SK-N-SH (cell line): Measurements from ENCODE around the gene KLF7. TPM values are rescaled to one million over a fixed set of nuclear protein-coding genes. Genes with fewer than 3 reads are reported as not detected.
A peak's percentile ranks its signal among the peaks of the same experiment; 100 is the strongest.

Experiments
- CTCF ChIA-PET: fragments of 300-600, 350-600 bp; formaldehyde crosslinking; extraction: SDS; loops from one replicate; lab custom pipeline; 2021; lab: Yijun Ruan, JAX
- POLR2A ChIA-PET: fragments of 350-600 bp; sonication (Branson Sonifier 250); formaldehyde crosslinking; extraction: SDS; loops from one replicate; lab custom pipeline; 2020; ENCODE audit warnings: antibody characterized with exemption, inconsistent platforms; lab: Yijun Ruan, JAX
- DNase-seq: peaks from one replicate; pipeline ENCODE4 v3.0.0; 2012
- H2AFZ ChIP-seq: fragments of 200-600 bp; sonication (generic); 2 replicates; pipeline ENCODE4 v1.8.1; 2016; ENCODE audit warnings: antibody characterized with exemption, mild to moderate bottlenecking, low read depth
- H3F3A ChIP-seq: fragments of 200-600 bp; sonication (generic); replicated peaks from 2 replicates; pipeline ENCODE3; 2016; ENCODE audit warnings: antibody characterized with exemption, mild to moderate bottlenecking; ENCODE audit not compliant: insufficient read depth
- H3K27ac ChIP-seq, 2 experiments: fragments of 200-500 bp in 1 of 2; fragments of 200-600 bp in 1 of 2; sonication (Bioruptor generic) in 1 of 2; sonication (generic), shearing (Covaris generic) in 1 of 2; 2 replicates each; pipeline versions ENCODE4 v1.5.1 to v1.6.1; 2014 to 2016; ENCODE audit warnings: low read depth in 2 of 2, inconsistent platforms in 1 of 2, low read length in 1 of 2, mild to moderate bottlenecking in 1 of 2, mixed read lengths in 1 of 2
- H3K27me3 ChIP-seq: fragments of 200-600 bp; sonication (generic), shearing (Covaris generic); 2 replicates; pipeline ENCODE4 v1.6.1; 2016; ENCODE audit warnings: mixed run types; ENCODE audit not compliant: insufficient read depth
- H3K36me3 ChIP-seq, 2 experiments: fragments of 200-500 bp in 1 of 2; fragments of 200-600 bp in 1 of 2; sonication (Bioruptor generic) in 1 of 2; sonication (generic) in 1 of 2; replicated peaks in 1 of 2; 2 replicates each; pipeline versions ENCODE3 to v1.5.1; 2014 to 2016; ENCODE audit warnings: low read length in 1 of 2, mild to moderate bottlenecking in 1 of 2; ENCODE audit not compliant: insufficient read depth in 2 of 2, control insufficient read depth in 1 of 2
- H3K4me1 ChIP-seq, 2 experiments: fragments of 200-500 bp in 1 of 2; fragments of 200-600 bp in 1 of 2; sonication (Bioruptor generic) in 1 of 2; sonication (generic), shearing (Covaris generic) in 1 of 2; 2 replicates each; pipeline versions ENCODE4 v1.5.1 to v1.6.1; 2014 to 2016; ENCODE audit warnings: low read depth in 1 of 2, low read length in 1 of 2, mixed run types in 1 of 2; ENCODE audit not compliant: insufficient read depth in 2 of 2, control insufficient read depth in 1 of 2
- H3K4me2 ChIP-seq: fragments of 200-600 bp; sonication (generic), shearing (Covaris generic); 2 replicates; pipeline ENCODE4 v1.6.1; 2017; ENCODE audit warnings: mixed run types
- H3K4me3 ChIP-seq, 2 experiments: fragments of 200-500 bp in 1 of 2; fragments of 200-600 bp in 1 of 2; sonication (Bioruptor generic) in 1 of 2; sonication (generic), shearing (Covaris generic) in 1 of 2; 2 replicates each; pipeline versions ENCODE4 v1.5.1 to v1.8.1; 2014 to 2016; ENCODE audit warnings: low read depth in 2 of 2, inconsistent platforms in 1 of 2, low read length in 1 of 2, mild to moderate bottlenecking in 1 of 2, mixed read lengths in 1 of 2, moderate library complexity in 1 of 2
- H3K79me2 ChIP-seq: fragments of 200-600 bp; sonication (generic); 2 replicates; pipeline ENCODE4 v1.8.1; 2017; ENCODE audit warnings: mild to moderate bottlenecking; ENCODE audit not compliant: insufficient read depth
- H3K9ac ChIP-seq: fragments of 200-600 bp; sonication (generic); 2 replicates; pipeline ENCODE4 v1.6.1; 2017; ENCODE audit warnings: mixed run types
- H3K9me2 ChIP-seq: fragments of 200-600 bp; sonication (generic); 2 replicates; pipeline ENCODE4 v1.6.1; 2017; ENCODE audit warnings: mixed run types
- H3K9me3 ChIP-seq: fragments of 200-600 bp; sonication (generic); 2 replicates; pipeline ENCODE4 v1.6.1; 2017; ENCODE audit warnings: mixed run types, mild to moderate bottlenecking, moderate library complexity
- H4K20me1 ChIP-seq: fragments of 200-600 bp; sonication (generic); 2 replicates; pipeline ENCODE4 v1.6.1; 2017; ENCODE audit warnings: mild to moderate bottlenecking, mixed run types; ENCODE audit not compliant: insufficient read depth
- ELF1 ChIP-seq: IDR thresholded peaks from 2 replicates; pipeline ENCODE4 v1.4.0; 2012
- EZH2phosphoT487 ChIP-seq: fragments of 200-600 bp; sonication (generic); IDR thresholded peaks from 2 replicates; pipeline ENCODE4 v1.6.1; 2017; ENCODE audit warnings: low read depth, mixed run types, mild to moderate bottlenecking, antibody characterized with exemption, moderate library complexity, borderline replicate concordance
- FOSL2 ChIP-seq: IDR thresholded peaks from 2 replicates; pipeline ENCODE4 v1.4.0; 2012; ENCODE audit warnings: low read depth, mild to moderate bottlenecking, moderate library complexity, borderline replicate concordance
- FOXJ3 ChIP-seq: sonication (generic); formaldehyde crosslinking; IDR thresholded peaks from 2 replicates; pipeline ENCODE4 v1.5.1; 2020; ENCODE audit warnings: mild to moderate bottlenecking, missing genetic modification reagents
- FOXM1 ChIP-seq: IDR thresholded peaks from 2 replicates; pipeline ENCODE4 v1.4.0; 2012; ENCODE audit warnings: low read depth, mild to moderate bottlenecking
- GATA2 ChIP-seq: sonication (generic); formaldehyde crosslinking; IDR thresholded peaks from 2 replicates; pipeline ENCODE4 v1.5.0; 2020; ENCODE audit warnings: mild to moderate bottlenecking, missing genetic modification reagents
- JUND ChIP-seq: IDR thresholded peaks from 2 replicates; pipeline ENCODE4 v1.4.0; 2012
- MAX ChIP-seq: IDR thresholded peaks from 2 replicates; pipeline ENCODE4 v1.4.0; 2012; ENCODE audit warnings: low read depth
- MEF2A ChIP-seq: IDR thresholded peaks from 2 replicates; pipeline ENCODE4 v1.4.0; 2012; ENCODE audit warnings: low read depth, borderline replicate concordance
- MXI1 ChIP-seq: IDR thresholded peaks from 2 replicates; pipeline ENCODE4 v1.6.1; 2012; ENCODE audit warnings: mild to moderate bottlenecking, low read depth, low read length, improper control_type of control experiment
- NFIC ChIP-seq: IDR thresholded peaks from 2 replicates; pipeline ENCODE4 v1.4.0; 2012; ENCODE audit warnings: borderline replicate concordance
- NRF1 ChIP-seq: IDR thresholded peaks from 2 replicates; pipeline ENCODE4 v1.6.1; 2012; ENCODE audit warnings: low read depth, mild to moderate bottlenecking, low read length
- POLR2AphosphoS5 ChIP-seq: IDR thresholded peaks from 2 replicates; pipeline ENCODE4 v1.6.1; 2012; ENCODE audit warnings: low read depth, low read length
- RCOR1 ChIP-seq: fragments of 150-350 bp; IDR thresholded peaks from 2 replicates; pipeline ENCODE4 v1.6.1; 2017; ENCODE audit warnings: antibody characterized with exemption, low read length
- RXRA ChIP-seq: IDR thresholded peaks from 2 replicates; pipeline ENCODE4 v1.4.0; 2012; ENCODE audit warnings: low read depth, mild to moderate bottlenecking, borderline replicate concordance
- SIN3A ChIP-seq: IDR thresholded peaks from 2 replicates; pipeline ENCODE4 v1.6.1; 2012; ENCODE audit warnings: low read depth, mild to moderate bottlenecking, low read length, moderate library complexity, borderline replicate concordance
- TAF1 ChIP-seq: IDR thresholded peaks from 2 replicates; pipeline ENCODE4 v1.6.1; 2012; ENCODE audit warnings: low read depth, mild to moderate bottlenecking, low read length, moderate library complexity, borderline replicate concordance
- TCF12 ChIP-seq: IDR thresholded peaks from 2 replicates; pipeline ENCODE4 v1.4.0; 2012
- YY1 ChIP-seq: IDR thresholded peaks from 2 replicates; pipeline ENCODE4 v1.4.0; 2012; ENCODE audit warnings: low read depth, mild to moderate bottlenecking
- WGBS: methylation state at CpG from one replicate; pipeline ENCODE4 v1.1.6; 2017; ENCODE audit warnings: low lambda C conversion rate; 5-methylcytosine and 5-hydroxymethylcytosine counted together
- polyA plus RNA-seq, 3 experiments: library from polyadenylated mRNA; depleted of rRNA; stranded (reverse); fragments of >200 nt; gene quantifications; 2 replicates each; pipeline ENCODE4 v1.2.3, GENCODE V29; 2012
- TF ChIP-seq, protein P1 (sequence below): IDR thresholded peaks from 2 replicates; pipeline ENCODE4 v1.6.1; 2012; ENCODE audit warnings: mild to moderate bottlenecking, low read depth, low read length, moderate library complexity
- TF ChIP-seq, protein P2 (sequence below): fragments of 200-600 bp; sonication (generic); IDR thresholded peaks from 2 replicates; pipeline ENCODE4 v1.6.1; 2017; ENCODE audit warnings: antibody characterized with exemption, mild to moderate bottlenecking, moderate library complexity
- TF ChIP-seq, protein P3 (sequence below): IDR thresholded peaks from 2 replicates; pipeline ENCODE4 v1.4.0; 2012; ENCODE audit warnings: low read depth, borderline replicate concordance

Gene KLF7
- polyA plus RNA-seq, 1 of the 3 experiments (the other 2 are of a cell fraction), result 7.5 TPM

GRCh38 chr2:207093234-207093633, 72.5 kb downstream of the KLF7 start:
- H3K27ac ChIP-seq, result peak overlapping the region in 1 of 2 experiments; percentile 99; a peak in 1 of 4 replicates
- H3K9me2 ChIP-seq, result no peaks in the 10 kb centered on the region
- H3K79me2 ChIP-seq, result peaks cover 98% of the 10 kb centered on the region
- H3K9ac ChIP-seq, result no peak overlapping the region
- no peak for DNase-seq
- H3K4me2 ChIP-seq, result no peak overlapping the region
- no peak overlapping the region for H3K4me3 ChIP-seq
- peaks cover 20 to 61% of the 10 kb centered on the region in 2 experiments for H3K36me3 ChIP-seq
- H3K9me3 ChIP-seq, result no peaks in the 10 kb centered on the region
- H2AFZ ChIP-seq, result no peak overlapping the region
- no peaks in the 10 kb centered on the region for H3K27me3 ChIP-seq
- H3F3A ChIP-seq, result no peaks in the 10 kb centered on the region
- no peak for TF ChIP-seq TAF1
- no peak for TF ChIP-seq POLR2AphosphoS5
- no peak for TF ChIP-seq FOXJ3 (CRISPR knock-in tag)
- no peak for TF ChIP-seq MAX
- no peak for TF ChIP-seq JUND
- TF ChIP-seq, protein P1, sequence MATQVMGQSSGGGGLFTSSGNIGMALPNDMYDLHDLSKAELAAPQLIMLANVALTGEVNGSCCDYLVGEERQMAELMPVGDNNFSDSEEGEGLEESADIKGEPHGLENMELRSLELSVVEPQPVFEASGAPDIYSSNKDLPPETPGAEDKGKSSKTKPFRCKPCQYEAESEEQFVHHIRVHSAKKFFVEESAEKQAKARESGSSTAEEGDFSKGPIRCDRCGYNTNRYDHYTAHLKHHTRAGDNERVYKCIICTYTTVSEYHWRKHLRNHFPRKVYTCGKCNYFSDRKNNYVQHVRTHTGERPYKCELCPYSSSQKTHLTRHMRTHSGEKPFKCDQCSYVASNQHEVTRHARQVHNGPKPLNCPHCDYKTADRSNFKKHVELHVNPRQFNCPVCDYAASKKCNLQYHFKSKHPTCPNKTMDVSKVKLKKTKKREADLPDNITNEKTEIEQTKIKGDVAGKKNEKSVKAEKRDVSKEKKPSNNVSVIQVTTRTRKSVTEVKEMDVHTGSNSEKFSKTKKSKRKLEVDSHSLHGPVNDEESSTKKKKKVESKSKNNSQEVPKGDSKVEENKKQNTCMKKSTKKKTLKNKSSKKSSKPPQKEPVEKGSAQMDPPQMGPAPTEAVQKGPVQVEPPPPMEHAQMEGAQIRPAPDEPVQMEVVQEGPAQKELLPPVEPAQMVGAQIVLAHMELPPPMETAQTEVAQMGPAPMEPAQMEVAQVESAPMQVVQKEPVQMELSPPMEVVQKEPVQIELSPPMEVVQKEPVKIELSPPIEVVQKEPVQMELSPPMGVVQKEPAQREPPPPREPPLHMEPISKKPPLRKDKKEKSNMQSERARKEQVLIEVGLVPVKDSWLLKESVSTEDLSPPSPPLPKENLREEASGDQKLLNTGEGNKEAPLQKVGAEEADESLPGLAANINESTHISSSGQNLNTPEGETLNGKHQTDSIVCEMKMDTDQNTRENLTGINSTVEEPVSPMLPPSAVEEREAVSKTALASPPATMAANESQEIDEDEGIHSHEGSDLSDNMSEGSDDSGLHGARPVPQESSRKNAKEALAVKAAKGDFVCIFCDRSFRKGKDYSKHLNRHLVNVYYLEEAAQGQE, result no peak
- no peak for TF ChIP-seq YY1
- TF ChIP-seq, protein P2, sequence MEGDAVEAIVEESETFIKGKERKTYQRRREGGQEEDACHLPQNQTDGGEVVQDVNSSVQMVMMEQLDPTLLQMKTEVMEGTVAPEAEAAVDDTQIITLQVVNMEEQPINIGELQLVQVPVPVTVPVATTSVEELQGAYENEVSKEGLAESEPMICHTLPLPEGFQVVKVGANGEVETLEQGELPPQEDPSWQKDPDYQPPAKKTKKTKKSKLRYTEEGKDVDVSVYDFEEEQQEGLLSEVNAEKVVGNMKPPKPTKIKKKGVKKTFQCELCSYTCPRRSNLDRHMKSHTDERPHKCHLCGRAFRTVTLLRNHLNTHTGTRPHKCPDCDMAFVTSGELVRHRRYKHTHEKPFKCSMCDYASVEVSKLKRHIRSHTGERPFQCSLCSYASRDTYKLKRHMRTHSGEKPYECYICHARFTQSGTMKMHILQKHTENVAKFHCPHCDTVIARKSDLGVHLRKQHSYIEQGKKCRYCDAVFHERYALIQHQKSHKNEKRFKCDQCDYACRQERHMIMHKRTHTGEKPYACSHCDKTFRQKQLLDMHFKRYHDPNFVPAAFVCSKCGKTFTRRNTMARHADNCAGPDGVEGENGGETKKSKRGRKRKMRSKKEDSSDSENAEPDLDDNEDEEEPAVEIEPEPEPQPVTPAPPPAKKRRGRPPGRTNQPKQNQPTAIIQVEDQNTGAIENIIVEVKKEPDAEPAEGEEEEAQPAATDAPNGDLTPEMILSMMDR, result no peak
- TF ChIP-seq, all 33 proteins: peak for 0
- CTCF ChIA-PET, result no interaction called here
- POLR2A ChIA-PET, result interaction anchor here (0.7 kb wide), 1 partner anchor 97 kb away, joined by 3 read pairs; no protein-coding TSS in a partner anchor
- peaks cover 77% of the 10 kb centered on the region for H4K20me1 ChIP-seq
- H3K4me1 ChIP-seq, result peaks cover 6 to 40% of the 10 kb centered on the region in 2 experiments; a peak in 3 of 4 replicates
- WGBS, result 91% methylated on average over 6 of the region's 6 CpGs

- Histone ChIP-seq H3K27ac (peak overlapping the region in 1 of 2 experiments; percentile 99; a peak in 2 of 4 replicates), H3F3A (no peaks in the 10 kb centered on the region), H3K27me3 (no peaks in the 10 kb centered on the region), H3K79me2 (peaks cover 98% of the 10 kb centered on the region), H3K4me2 (no peak overlapping the region), H4K20me1 (peaks cover 78% of the 10 kb centered on the region), H3K4me3 (no peak overlapping the region), H3K4me1 (peaks cover 6 to 44% of the 10 kb centered on the region in 2 experiments; a peak in 3 of 4 replicates), H3K9ac (no peak overlapping the region), H3K36me3 (peaks cover 17 to 58% of the 10 kb centered on the region in 2 experiments), H3K9me3 (no peaks in the 10 kb centered on the region), H3K9me2 (no peaks in the 10 kb centered on the region), H2AFZ (no peak overlapping the region)
- ChIA-PET POLR2A (interaction anchor here (0.7 kb wide), 1 partner anchor 97 kb away, joined by 3 read pairs; no protein-coding TSS in a partner anchor), CTCF (no interaction called here)
- DNase-seq, result no peak
- TF ChIP-seq FOSL2, result no peak
- TF ChIP-seq MAX, result no peak
- no peak for TF ChIP-seq RCOR1
- no peak for TF ChIP-seq RXRA
- no peak for TF ChIP-seq TCF12
- no peak for TF ChIP-seq ELF1
- no peak for TF ChIP-seq FOXM1
- TF ChIP-seq NRF1, result no peak
- no peak for TF ChIP-seq YY1
- no peak for TF ChIP-seq GATA2 (CRISPR knock-in tag)
- TF ChIP-seq, protein P3, sequence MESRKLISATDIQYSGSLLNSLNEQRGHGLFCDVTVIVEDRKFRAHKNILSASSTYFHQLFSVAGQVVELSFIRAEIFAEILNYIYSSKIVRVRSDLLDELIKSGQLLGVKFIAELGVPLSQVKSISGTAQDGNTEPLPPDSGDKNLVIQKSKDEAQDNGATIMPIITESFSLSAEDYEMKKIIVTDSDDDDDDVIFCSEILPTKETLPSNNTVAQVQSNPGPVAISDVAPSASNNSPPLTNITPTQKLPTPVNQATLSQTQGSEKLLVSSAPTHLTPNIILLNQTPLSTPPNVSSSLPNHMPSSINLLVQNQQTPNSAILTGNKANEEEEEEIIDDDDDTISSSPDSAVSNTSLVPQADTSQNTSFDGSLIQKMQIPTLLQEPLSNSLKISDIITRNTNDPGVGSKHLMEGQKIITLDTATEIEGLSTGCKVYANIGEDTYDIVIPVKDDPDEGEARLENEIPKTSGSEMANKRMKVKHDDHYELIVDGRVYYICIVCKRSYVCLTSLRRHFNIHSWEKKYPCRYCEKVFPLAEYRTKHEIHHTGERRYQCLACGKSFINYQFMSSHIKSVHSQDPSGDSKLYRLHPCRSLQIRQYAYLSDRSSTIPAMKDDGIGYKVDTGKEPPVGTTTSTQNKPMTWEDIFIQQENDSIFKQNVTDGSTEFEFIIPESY, result no peak
- no peak for TF ChIP-seq EZH2phosphoT487
- TF ChIP-seq MXI1, result no peak
- no peak for TF ChIP-seq NFIC
- TF ChIP-seq SIN3A, result no peak
- TF ChIP-seq MEF2A, result no peak
These were observed 72.9 kb downstream of the KLF7 start for GRCh38 chr2:207092818-207093217.
